ENCODE results near the gene KIAA1671.

- TF ChIP-seq GATA2 (IDR thresholded peaks at IDR 0.05; ENCODE audit: low read depth, low read length) = no peak
- TF ChIP-seq GATA3 (IDR thresholded peaks at IDR 0.05; ENCODE audit: low read depth, low read length) = no peak
These were observed 69.6 kb downstream of the KIAA1671 start for GRCh38 chr22:25021976-25022711.
